Measurements from ENCODE around the gene FCRL3. TPM values are rescaled to one million over a fixed set of nuclear protein-coding genes. Genes with fewer than 3 reads are reported as not detected.

The FCRL3 gene
- total and polyA plus RNA-seq, 7 donors: under 0.01 to 6.7 TPM; not detected in 5

GRCh38 chr1:157700305-157700704 is 264 bp downstream of the FCRL3 start:
- H3K36me3 ChIP-seq: no peaks in the 10 kb centered on the region
- DNase-seq: no peak
- H3K9me3 ChIP-seq: no peaks in the 10 kb centered on the region
- H3K27me3 ChIP-seq: no peaks in the 10 kb centered on the region
- TF ChIP-seq POLR2AphosphoS5 (IDR thresholded peaks at IDR 0.05): no peak
- TF ChIP-seq POLR2A (IDR thresholded peaks at IDR 0.05): no peak
- TF ChIP-seq, protein P1, sequence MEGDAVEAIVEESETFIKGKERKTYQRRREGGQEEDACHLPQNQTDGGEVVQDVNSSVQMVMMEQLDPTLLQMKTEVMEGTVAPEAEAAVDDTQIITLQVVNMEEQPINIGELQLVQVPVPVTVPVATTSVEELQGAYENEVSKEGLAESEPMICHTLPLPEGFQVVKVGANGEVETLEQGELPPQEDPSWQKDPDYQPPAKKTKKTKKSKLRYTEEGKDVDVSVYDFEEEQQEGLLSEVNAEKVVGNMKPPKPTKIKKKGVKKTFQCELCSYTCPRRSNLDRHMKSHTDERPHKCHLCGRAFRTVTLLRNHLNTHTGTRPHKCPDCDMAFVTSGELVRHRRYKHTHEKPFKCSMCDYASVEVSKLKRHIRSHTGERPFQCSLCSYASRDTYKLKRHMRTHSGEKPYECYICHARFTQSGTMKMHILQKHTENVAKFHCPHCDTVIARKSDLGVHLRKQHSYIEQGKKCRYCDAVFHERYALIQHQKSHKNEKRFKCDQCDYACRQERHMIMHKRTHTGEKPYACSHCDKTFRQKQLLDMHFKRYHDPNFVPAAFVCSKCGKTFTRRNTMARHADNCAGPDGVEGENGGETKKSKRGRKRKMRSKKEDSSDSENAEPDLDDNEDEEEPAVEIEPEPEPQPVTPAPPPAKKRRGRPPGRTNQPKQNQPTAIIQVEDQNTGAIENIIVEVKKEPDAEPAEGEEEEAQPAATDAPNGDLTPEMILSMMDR (IDR thresholded peaks at IDR 0.05): no peak
- TF ChIP-seq EP300 (IDR thresholded peaks at IDR 0.05): no peak
- WGBS, 2 donors: 74 to 88% methylated on average over 5 of the region's 5 CpGs
- H3K27ac ChIP-seq: no peak overlapping the region
- intact Hi-C loops (cut with DNase I): no loop called here
- H3K4me1 ChIP-seq: no peaks in the 10 kb centered on the region
- no peak overlapping the region for H3K4me3 ChIP-seq

DNA sequence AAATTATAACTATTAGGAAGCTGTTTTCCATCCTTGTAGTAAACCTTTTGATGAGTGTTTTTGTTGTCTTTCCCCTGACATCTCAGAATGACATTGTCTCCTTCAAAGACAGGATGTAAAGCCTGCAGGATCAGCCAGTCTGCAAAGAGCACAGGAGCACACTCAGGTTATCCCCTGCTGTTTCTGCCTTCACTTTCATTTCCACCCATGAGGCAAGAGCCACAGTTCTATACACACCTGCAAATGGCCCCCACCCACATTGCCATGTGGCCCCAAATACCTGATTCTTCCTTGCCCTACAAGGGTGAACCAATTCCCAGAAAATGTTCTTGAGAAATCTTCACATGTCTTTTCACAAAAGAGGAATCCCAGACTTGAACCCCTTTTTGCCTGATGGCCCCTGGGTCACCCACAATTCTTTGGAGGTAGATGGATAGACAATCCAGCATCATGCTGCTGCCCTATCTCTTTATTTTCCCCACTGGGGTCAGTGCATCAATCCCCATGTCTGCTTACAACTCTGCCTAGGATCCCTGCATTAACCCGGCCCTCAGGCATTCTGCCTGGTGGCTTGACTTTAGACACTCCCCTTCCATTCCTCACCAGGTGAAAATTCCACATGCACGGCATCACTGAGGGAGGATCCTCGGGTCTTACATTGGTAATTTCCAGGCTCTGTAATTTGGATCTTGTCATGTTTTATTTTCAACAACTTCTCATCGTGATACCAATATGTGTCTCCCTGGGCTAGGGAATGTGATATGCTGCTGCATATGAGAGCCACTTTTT is 2.6 kb downstream of the FCRL3 start:
- DNase-seq: no peak
- no peaks in the 10 kb centered on the region for H3K27me3 ChIP-seq
- H3K4me1 ChIP-seq: no peaks in the 10 kb centered on the region
- intact Hi-C loops (cut with DNase I): no loop called here
- H3K36me3 ChIP-seq: no peaks in the 10 kb centered on the region
- no peak for TF ChIP-seq EP300 (IDR thresholded peaks at IDR 0.05)
- TF ChIP-seq POLR2AphosphoS5 (IDR thresholded peaks at IDR 0.05): no peak
- TF ChIP-seq POLR2A (IDR thresholded peaks at IDR 0.05): no peak
- TF ChIP-seq, protein P1 (IDR thresholded peaks at IDR 0.05): no peak
- 79 to 84% methylated on average over 4 of the region's 4 CpGs for WGBS, 2 donors
- H3K27ac ChIP-seq: no peak overlapping the region
- H3K4me3 ChIP-seq: no peak overlapping the region
- no peaks in the 10 kb centered on the region for H3K9me3 ChIP-seq

- no peaks in the 10 kb centered on the region for H3K4me1 ChIP-seq
- DNase-seq: no peak
- H3K27ac ChIP-seq: no peak overlapping the region
- no peaks in the 10 kb centered on the region for H3K27me3 ChIP-seq
- no peaks in the 10 kb centered on the region for H3K36me3 ChIP-seq
- H3K9me3 ChIP-seq: no peaks in the 10 kb centered on the region
- intact Hi-C loops (cut with DNase I): no loop called here
- H3K4me3 ChIP-seq: no peak overlapping the region
- WGBS, 2 donors: 63 to 66% methylated on average over 4 of the region's 4 CpGs
- TF ChIP-seq, protein P1 (IDR thresholded peaks at IDR 0.05): no peak
- TF ChIP-seq EP300 (IDR thresholded peaks at IDR 0.05): no peak
- no peak for TF ChIP-seq POLR2A (IDR thresholded peaks at IDR 0.05)
These were observed 3.5 kb downstream of the FCRL3 start for GRCh38 chr1:157696966-157697628.

GRCh38 chr1:157695417-157695816 is 5.2 kb downstream of the FCRL3 start:
- Histone ChIP-seq H3K27ac (no peak overlapping the region), H3K4me1 (no peaks in the 10 kb centered on the region), H3K4me3 (no peak overlapping the region), H3K9me3 (no peaks in the 10 kb centered on the region), H3K27me3 (no peaks in the 10 kb centered on the region), H3K36me3 (no peaks in the 10 kb centered on the region)
- intact Hi-C loops (cut with DNase I): no loop called here
- TF ChIP-seq POLR2AphosphoS5 (IDR thresholded peaks at IDR 0.05) (no peak), EP300 (IDR thresholded peaks at IDR 0.05) (no peak)
- TF ChIP-seq, protein P1 (IDR thresholded peaks at IDR 0.05): no peak
- DNase-seq: no peak
- WGBS, 2 donors: 57 to 67% methylated on average over 4 of the region's 4 CpGs

Measured in sigmoid colon (tissue), 7 donors.